ENCODE results near the gene TASP1. TPM values are rescaled to one million over a fixed set of nuclear protein-coding genes. Genes with fewer than 3 reads are reported as not detected.
"Not testable (repeated sequence)": the region's sequence is repeated elsewhere in the genome, so short reads cannot be mapped to it uniquely, and the experiment has no call there.

Gene TASP1
- total RNA-seq, 1 donor, result 9.4 TPM

- no peaks in the 10 kb centered on the region for H3K27me3 ChIP-seq (ENCODE audit: insufficient read depth, low read length)
- no peaks in the 10 kb centered on the region for H3K36me3 ChIP-seq (ENCODE audit: insufficient read depth, low read length)
- H3K27ac ChIP-seq (ENCODE audit: low read depth, low read length), result no peak overlapping the region
- no peak overlapping the region for H2AFZ ChIP-seq (ENCODE audit: low read length)
- peaks cover 4% of the 10 kb centered on the region for H3K4me1 ChIP-seq (ENCODE audit: insufficient read depth, low read length)
- TF ChIP-seq CTCF (IDR thresholded peaks at IDR 0.05; ENCODE audit: extremely low read depth, low read depth, low read length), result no peak
- no peaks in the 10 kb centered on the region for H4K20me1 ChIP-seq (ENCODE audit: insufficient read depth, low read length)
- no peaks in the 10 kb centered on the region for H3K9me3 ChIP-seq (ENCODE audit: low read depth, low read length)
- H3K4me2 ChIP-seq (ENCODE audit: insufficient read depth, low read length), result no peak overlapping the region
- no peak for DNase-seq (ENCODE audit: insufficient read length, low spot score, missing footprints)
- H3K4me3 ChIP-seq (ENCODE audit: insufficient read depth, low read length), result no peak overlapping the region
- H3K79me2 ChIP-seq (ENCODE audit: insufficient read depth, low read length), result peaks cover 3% of the 10 kb centered on the region
These were observed 12.0 kb downstream of the TASP1 start for GRCh38 chr20:13626724-13627123.

GRCh38 chr20:13625304-13625979 lies 13.3 kb downstream of the TASP1 start:
- Histone ChIP-seq H3K9me3 (ENCODE audit: low read depth, low read length) (no peaks in the 10 kb centered on the region), H3K27me3 (ENCODE audit: insufficient read depth, low read length) (no peaks in the 10 kb centered on the region), H3K4me3 (ENCODE audit: insufficient read depth, low read length) (no peak overlapping the region), H2AFZ (ENCODE audit: low read length) (no peak overlapping the region), H3K36me3 (ENCODE audit: insufficient read depth, low read length) (no peaks in the 10 kb centered on the region), H3K4me1 (ENCODE audit: insufficient read depth, low read length) (peaks cover 4% of the 10 kb centered on the region), H3K27ac (ENCODE audit: low read depth, low read length) (no peak overlapping the region), H3K4me2 (ENCODE audit: insufficient read depth, low read length) (no peak overlapping the region), H4K20me1 (ENCODE audit: insufficient read depth, low read length) (no peaks in the 10 kb centered on the region), H3K79me2 (ENCODE audit: insufficient read depth, low read length) (no peaks in the 10 kb centered on the region)
- no peak for TF ChIP-seq CTCF (IDR thresholded peaks at IDR 0.05; ENCODE audit: extremely low read depth, low read depth, low read length)
- DNase-seq (ENCODE audit: insufficient read length, low spot score, missing footprints), result no peak

- not testable (repeated sequence) for H3K9me3 ChIP-seq (ENCODE audit: low read depth, low read length); DNase-seq (ENCODE audit: insufficient read length, low spot score, missing footprints); H3K27me3 ChIP-seq (ENCODE audit: insufficient read depth, low read length); H3K79me2 ChIP-seq (ENCODE audit: insufficient read depth, low read length); H3K4me2 ChIP-seq (ENCODE audit: insufficient read depth, low read length); H3K36me3 ChIP-seq (ENCODE audit: insufficient read depth, low read length); H2AFZ ChIP-seq (ENCODE audit: low read length); H3K4me1 ChIP-seq (ENCODE audit: insufficient read depth, low read length); H4K20me1 ChIP-seq (ENCODE audit: insufficient read depth, low read length); H3K4me3 ChIP-seq (ENCODE audit: insufficient read depth, low read length); H3K27ac ChIP-seq (ENCODE audit: low read depth, low read length)
These were observed 19.3 kb downstream of the TASP1 start for GRCh38 chr20:13619415-13619814.

- not testable (repeated sequence) for H3K4me2 ChIP-seq (ENCODE audit: insufficient read depth, low read length); H3K27ac ChIP-seq (ENCODE audit: low read depth, low read length); DNase-seq (ENCODE audit: insufficient read length, low spot score, missing footprints); H2AFZ ChIP-seq (ENCODE audit: low read length); H3K79me2 ChIP-seq (ENCODE audit: insufficient read depth, low read length); H3K4me1 ChIP-seq (ENCODE audit: insufficient read depth, low read length); H3K9me3 ChIP-seq (ENCODE audit: low read depth, low read length); H4K20me1 ChIP-seq (ENCODE audit: insufficient read depth, low read length); H3K27me3 ChIP-seq (ENCODE audit: insufficient read depth, low read length); H3K4me3 ChIP-seq (ENCODE audit: insufficient read depth, low read length); H3K36me3 ChIP-seq (ENCODE audit: insufficient read depth, low read length)
These were observed 20.3 kb downstream of the TASP1 start for GRCh38 chr20:13618456-13618855.

GRCh38 chr20:13617585-13617984 lies 21.1 kb downstream of the TASP1 start:
- not testable (repeated sequence) for H3K27me3 ChIP-seq (ENCODE audit: insufficient read depth, low read length); H3K27ac ChIP-seq (ENCODE audit: low read depth, low read length); H3K36me3 ChIP-seq (ENCODE audit: insufficient read depth, low read length); H3K79me2 ChIP-seq (ENCODE audit: insufficient read depth, low read length); H2AFZ ChIP-seq (ENCODE audit: low read length); H3K4me1 ChIP-seq (ENCODE audit: insufficient read depth, low read length); H3K4me2 ChIP-seq (ENCODE audit: insufficient read depth, low read length); H3K4me3 ChIP-seq (ENCODE audit: insufficient read depth, low read length); DNase-seq (ENCODE audit: insufficient read length, low spot score, missing footprints); H3K9me3 ChIP-seq (ENCODE audit: low read depth, low read length); H4K20me1 ChIP-seq (ENCODE audit: insufficient read depth, low read length)

- not testable (repeated sequence) for DNase-seq (ENCODE audit: insufficient read length, low spot score, missing footprints); H4K20me1 ChIP-seq (ENCODE audit: insufficient read depth, low read length); H2AFZ ChIP-seq (ENCODE audit: low read length); H3K4me2 ChIP-seq (ENCODE audit: insufficient read depth, low read length); H3K4me1 ChIP-seq (ENCODE audit: insufficient read depth, low read length); H3K27ac ChIP-seq (ENCODE audit: low read depth, low read length); H3K79me2 ChIP-seq (ENCODE audit: insufficient read depth, low read length); H3K36me3 ChIP-seq (ENCODE audit: insufficient read depth, low read length); H3K27me3 ChIP-seq (ENCODE audit: insufficient read depth, low read length); H3K4me3 ChIP-seq (ENCODE audit: insufficient read depth, low read length); H3K9me3 ChIP-seq (ENCODE audit: low read depth, low read length)
These were observed 22.0 kb downstream of the TASP1 start for GRCh38 chr20:13616713-13617112.

Data from osteoblast (primary cell).